ENCODE measurements around the gene CST1.
A peak's percentile ranks its signal among the peaks of the same experiment; 100 is the strongest.

The CST1 gene

GRCh38 chr20:23710771-23711170 is 40.0 kb downstream of the CST1 start:
- DNase-seq (ENCODE audit: low read depth, low spot score) = no peak

- DNase-seq (ENCODE audit: low read depth, low spot score) = no peak
Observed at GRCh38 chr20:23705895-23706294, 44.8 kb downstream of the CST1 start.

- DNase-seq (ENCODE audit: low read depth, low spot score) = peak; percentile 3
Observed at GRCh38 chr20:23702021-23702420, 48.7 kb downstream of the CST1 start.

GRCh38 chr20:23700931-23701330 is 49.8 kb downstream of the CST1 start:
- DNase-seq (ENCODE audit: low read depth, low spot score) = no peak

- DNase-seq (ENCODE audit: low read depth, low spot score) = no peak
Observed at GRCh38 chr20:23697947-23698346, 52.8 kb downstream of the CST1 start.

Measured in astrocyte of the hippocampus (primary cell).